ENCODE results near the gene RTP5.

The RTP5 gene

DNA sequence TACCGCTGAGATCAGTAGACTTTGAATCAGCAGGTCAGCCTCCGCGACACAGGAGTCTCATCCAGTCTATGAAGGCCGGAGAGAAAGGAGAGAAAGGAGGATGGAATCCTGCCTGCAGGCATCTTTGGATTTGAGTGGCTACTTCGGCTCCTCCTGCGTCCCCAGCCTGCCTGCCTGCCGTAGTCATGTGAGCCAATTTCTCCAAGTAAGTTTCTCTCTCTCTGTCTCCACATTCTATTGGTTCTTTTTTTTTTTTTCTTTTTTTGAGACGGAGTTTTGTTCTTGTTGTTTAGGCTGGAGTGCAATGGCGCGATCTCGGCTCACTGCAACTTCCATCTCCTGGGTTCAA is 27.5 kb upstream of the RTP5 start:
- DNase-seq (ENCODE audit: low read depth, low spot score): no peak
- no peak overlapping the region for H3K27ac ChIP-seq
- no peak for TF ChIP-seq FOXP2 (optimal IDR thresholded peaks at IDR 0.05; ENCODE audit: control extremely low read depth, extremely low read length, insufficient read depth)
- no peak for TF ChIP-seq POLR2AphosphoS5 (IDR thresholded peaks at IDR 0.05; ENCODE audit: borderline replicate concordance, low read depth, low read length)
- TF ChIP-seq EZH2 (IDR thresholded peaks at IDR 0.05): no peak
- H3K36me3 ChIP-seq (ENCODE audit: insufficient read depth, low read length): no peaks in the 10 kb centered on the region
- no peak overlapping the region for H3K9ac ChIP-seq (ENCODE audit: insufficient read length)
- no peak overlapping the region for H3K4me3 ChIP-seq
- H3K9me3 ChIP-seq (ENCODE audit: low read depth, low read length): no peaks in the 10 kb centered on the region

DNA sequence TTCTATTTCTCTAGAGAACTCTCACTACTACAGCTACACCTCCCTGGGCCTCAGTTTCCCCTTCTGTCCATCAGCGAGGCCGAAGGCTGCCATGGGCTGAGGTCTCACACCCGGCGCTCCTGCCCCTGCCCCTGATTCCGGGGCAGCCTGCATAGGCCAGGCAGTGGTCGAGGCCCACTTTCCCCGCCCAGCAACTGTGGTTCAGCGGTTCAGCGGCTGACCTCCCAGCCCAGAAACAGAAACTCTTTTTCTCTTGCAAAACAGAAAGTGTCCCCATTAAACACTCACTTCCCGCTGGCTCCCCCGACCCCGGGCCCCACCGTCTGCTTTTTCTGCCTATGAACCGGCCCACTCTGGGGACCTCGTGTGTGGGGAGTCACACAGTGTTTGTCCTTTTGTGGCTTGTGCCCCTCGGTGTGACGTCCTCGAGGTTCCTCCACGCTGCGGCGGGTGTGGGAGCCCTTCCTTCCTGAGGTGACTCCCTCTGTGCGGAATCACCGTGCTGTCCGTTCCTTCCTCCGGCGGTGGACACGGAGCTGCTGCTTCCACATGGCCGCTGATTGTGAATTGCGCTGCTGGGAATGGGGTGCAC is 26.8 kb upstream of the RTP5 start:
- Histone ChIP-seq H3K9me3 (ENCODE audit: low read depth, low read length) (no peaks in the 10 kb centered on the region), H3K4me3 (no peak overlapping the region), H3K27ac (no peak overlapping the region), H3K9ac (ENCODE audit: insufficient read length) (no peak overlapping the region), H3K36me3 (ENCODE audit: insufficient read depth, low read length) (no peaks in the 10 kb centered on the region)
- DNase-seq (ENCODE audit: low read depth, low spot score): no peak
- no peak for TF ChIP-seq EZH2 (IDR thresholded peaks at IDR 0.05)
- no peak for TF ChIP-seq FOXP2 (optimal IDR thresholded peaks at IDR 0.05; ENCODE audit: control extremely low read depth, extremely low read length, insufficient read depth)
- no peak for TF ChIP-seq POLR2AphosphoS5 (IDR thresholded peaks at IDR 0.05; ENCODE audit: borderline replicate concordance, low read depth, low read length)

DNA sequence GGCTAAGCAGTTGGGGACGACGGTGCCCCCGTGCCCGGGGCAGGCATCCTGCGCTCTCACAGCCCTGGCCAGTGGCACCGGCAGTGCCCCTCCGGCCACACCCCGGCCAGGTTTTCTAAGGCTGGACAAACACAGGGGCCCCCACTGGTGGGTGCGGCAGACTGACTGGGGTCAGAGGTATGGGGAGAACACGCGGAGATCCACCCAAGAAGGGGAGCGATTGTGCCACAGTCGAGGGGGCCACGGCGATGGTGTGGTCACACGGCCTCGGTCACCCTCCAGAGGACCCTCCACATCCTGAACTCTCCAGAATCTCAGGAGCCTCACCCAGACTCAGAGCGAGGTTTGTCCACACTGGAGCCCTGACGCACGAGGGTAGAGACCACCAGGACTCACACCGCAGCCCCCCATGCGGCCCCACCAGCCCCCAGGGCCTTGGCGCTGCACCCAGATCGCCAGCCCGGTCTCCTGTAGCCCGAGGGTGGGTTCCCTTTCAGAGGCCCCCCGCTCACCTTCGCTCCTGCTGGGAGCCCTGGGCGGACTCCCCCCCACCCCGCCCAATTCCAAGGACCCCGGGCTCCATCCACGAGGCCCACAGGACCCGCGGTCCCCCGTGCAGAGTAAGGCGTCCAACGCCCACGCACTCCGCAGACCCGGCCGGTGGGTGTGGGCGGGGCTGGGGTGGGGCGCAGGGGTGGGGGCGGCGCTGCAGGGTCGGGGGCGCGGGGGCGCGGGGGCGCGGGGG is 26.0 kb upstream of the RTP5 start:
- Histone ChIP-seq H3K9me3 (ENCODE audit: low read depth, low read length) (no peaks in the 10 kb centered on the region), H3K9ac (ENCODE audit: insufficient read length) (no peak overlapping the region), H3K27ac (no peak overlapping the region), H3K36me3 (ENCODE audit: insufficient read depth, low read length) (no peaks in the 10 kb centered on the region), H3K4me3 (no peak overlapping the region)
- TF ChIP-seq FOXP2 (optimal IDR thresholded peaks at IDR 0.05; ENCODE audit: control extremely low read depth, extremely low read length, insufficient read depth): no peak
- TF ChIP-seq POLR2AphosphoS5 (IDR thresholded peaks at IDR 0.05; ENCODE audit: borderline replicate concordance, low read depth, low read length): no peak
- TF ChIP-seq EZH2 (IDR thresholded peaks at IDR 0.05): no peak
- no peak for DNase-seq (ENCODE audit: low read depth, low spot score)

DNA sequence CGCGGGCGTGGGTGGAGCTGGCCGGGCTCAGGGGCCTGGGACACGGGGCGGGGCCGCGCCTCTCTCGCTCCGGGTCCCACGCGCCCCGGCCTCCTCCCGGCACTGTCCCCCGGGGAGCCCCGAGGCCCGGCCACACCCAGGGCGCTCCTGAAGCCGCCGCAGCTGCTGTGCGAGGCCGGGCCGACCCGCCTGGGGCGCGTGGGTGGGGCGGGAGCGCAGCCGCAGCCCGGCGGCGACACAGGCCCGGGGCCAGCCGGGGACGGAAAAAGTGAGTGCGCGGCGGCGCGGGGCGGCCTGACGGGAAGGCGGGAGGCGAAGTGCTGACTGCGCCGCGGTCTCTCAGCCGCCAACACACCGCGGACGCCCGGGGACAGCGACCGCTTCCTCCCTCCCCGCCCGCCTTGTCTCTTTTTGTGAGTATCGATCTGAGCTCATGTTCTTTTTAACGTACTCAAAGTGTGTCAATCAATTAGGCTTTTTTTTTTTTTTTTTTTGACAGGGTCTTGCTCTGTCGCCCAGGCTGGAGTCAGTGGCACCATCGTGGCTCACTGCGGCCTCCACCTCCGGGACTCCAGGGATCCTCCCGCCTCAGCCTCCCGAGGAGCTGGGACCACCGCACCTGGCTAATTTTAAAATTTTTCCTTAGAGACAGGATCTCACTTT is 25.3 kb upstream of the RTP5 start:
- H3K4me3 ChIP-seq: no peak overlapping the region
- H3K9ac ChIP-seq (ENCODE audit: insufficient read length): no peak overlapping the region
- no peaks in the 10 kb centered on the region for H3K36me3 ChIP-seq (ENCODE audit: insufficient read depth, low read length)
- no peak for DNase-seq (ENCODE audit: low read depth, low spot score)
- TF ChIP-seq FOXP2 (optimal IDR thresholded peaks at IDR 0.05; ENCODE audit: control extremely low read depth, extremely low read length, insufficient read depth) (no peak), EZH2 (IDR thresholded peaks at IDR 0.05) (no peak), POLR2AphosphoS5 (IDR thresholded peaks at IDR 0.05; ENCODE audit: borderline replicate concordance, low read depth, low read length) (no peak)
- no peaks in the 10 kb centered on the region for H3K9me3 ChIP-seq (ENCODE audit: low read depth, low read length)
- no peak overlapping the region for H3K27ac ChIP-seq

DNA sequence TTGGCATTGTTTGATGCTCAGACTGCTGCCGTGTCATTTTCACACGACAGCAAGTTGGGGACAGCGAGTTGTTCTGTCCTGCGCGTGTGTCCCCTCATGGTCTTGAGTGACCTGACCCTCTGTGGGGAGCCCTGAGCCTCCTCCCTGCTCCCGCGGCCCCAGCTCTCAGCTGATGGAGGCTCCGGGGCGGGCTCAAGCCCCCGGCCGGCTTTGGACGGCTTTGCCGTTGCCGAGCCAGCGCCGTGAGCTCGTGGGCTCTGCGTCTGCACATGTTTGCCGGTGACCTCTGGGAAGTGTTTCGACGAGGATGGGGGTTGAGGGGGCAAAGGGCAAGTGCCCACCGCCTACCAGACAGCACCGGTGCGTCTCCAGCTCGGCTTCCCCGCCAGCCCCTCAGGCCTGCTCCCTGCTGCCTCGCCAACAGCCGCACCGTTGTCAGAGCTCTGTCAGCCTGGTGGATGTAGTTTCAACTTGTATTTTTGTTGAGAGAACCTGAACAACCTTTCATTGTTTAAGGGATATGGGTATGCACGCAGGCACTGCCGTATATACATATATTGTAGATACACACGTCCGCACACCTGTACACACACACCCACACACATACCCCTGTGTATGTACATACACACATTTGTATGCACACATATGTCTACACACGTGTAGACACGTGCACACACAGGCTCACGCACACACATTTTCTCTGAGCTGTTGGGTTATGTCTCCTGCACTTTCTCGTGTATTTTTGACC is 24.5 kb upstream of the RTP5 start:
- TF ChIP-seq FOXP2 (optimal IDR thresholded peaks at IDR 0.05; ENCODE audit: control extremely low read depth, extremely low read length, insufficient read depth): no peak
- no peak for TF ChIP-seq EZH2 (IDR thresholded peaks at IDR 0.05)
- TF ChIP-seq POLR2AphosphoS5 (IDR thresholded peaks at IDR 0.05; ENCODE audit: borderline replicate concordance, low read depth, low read length): no peak
- H3K4me3 ChIP-seq: no peak overlapping the region
- no peak overlapping the region for H3K9ac ChIP-seq (ENCODE audit: insufficient read length)
- H3K27ac ChIP-seq: no peak overlapping the region
- no peaks in the 10 kb centered on the region for H3K9me3 ChIP-seq (ENCODE audit: low read depth, low read length)
- DNase-seq (ENCODE audit: low read depth, low spot score): no peak
- no peaks in the 10 kb centered on the region for H3K36me3 ChIP-seq (ENCODE audit: insufficient read depth, low read length)

DNA sequence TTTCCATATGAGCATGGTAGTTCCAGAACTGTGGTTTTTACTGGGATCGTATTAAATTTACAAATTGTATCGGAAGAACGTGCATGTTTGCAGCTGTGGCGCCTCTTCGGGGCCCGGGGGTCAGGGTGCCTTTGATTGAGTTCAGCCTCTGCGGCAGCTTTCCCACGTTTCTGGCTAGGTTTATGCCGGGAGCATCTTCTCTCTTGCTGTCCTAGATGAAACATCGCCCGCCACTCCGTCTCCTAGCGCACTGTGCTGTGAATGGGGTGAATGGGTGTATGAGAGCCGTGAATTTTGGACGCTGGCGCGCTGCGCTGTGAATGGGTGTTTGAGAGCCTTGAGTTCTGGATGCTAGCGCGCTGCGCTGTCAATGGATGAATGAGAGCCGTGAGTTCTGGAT is 23.1 kb upstream of the RTP5 start:
- TF ChIP-seq POLR2AphosphoS5 (IDR thresholded peaks at IDR 0.05; ENCODE audit: borderline replicate concordance, low read depth, low read length) (no peak), EZH2 (IDR thresholded peaks at IDR 0.05) (no peak), FOXP2 (optimal IDR thresholded peaks at IDR 0.05; ENCODE audit: control extremely low read depth, extremely low read length, insufficient read depth) (no peak)
- no peak overlapping the region for H3K4me3 ChIP-seq
- no peak for DNase-seq (ENCODE audit: low read depth, low spot score)
- no peaks in the 10 kb centered on the region for H3K9me3 ChIP-seq (ENCODE audit: low read depth, low read length)
- H3K36me3 ChIP-seq (ENCODE audit: insufficient read depth, low read length): no peaks in the 10 kb centered on the region
- no peak overlapping the region for H3K9ac ChIP-seq (ENCODE audit: insufficient read length)
- no peak overlapping the region for H3K27ac ChIP-seq

DNA sequence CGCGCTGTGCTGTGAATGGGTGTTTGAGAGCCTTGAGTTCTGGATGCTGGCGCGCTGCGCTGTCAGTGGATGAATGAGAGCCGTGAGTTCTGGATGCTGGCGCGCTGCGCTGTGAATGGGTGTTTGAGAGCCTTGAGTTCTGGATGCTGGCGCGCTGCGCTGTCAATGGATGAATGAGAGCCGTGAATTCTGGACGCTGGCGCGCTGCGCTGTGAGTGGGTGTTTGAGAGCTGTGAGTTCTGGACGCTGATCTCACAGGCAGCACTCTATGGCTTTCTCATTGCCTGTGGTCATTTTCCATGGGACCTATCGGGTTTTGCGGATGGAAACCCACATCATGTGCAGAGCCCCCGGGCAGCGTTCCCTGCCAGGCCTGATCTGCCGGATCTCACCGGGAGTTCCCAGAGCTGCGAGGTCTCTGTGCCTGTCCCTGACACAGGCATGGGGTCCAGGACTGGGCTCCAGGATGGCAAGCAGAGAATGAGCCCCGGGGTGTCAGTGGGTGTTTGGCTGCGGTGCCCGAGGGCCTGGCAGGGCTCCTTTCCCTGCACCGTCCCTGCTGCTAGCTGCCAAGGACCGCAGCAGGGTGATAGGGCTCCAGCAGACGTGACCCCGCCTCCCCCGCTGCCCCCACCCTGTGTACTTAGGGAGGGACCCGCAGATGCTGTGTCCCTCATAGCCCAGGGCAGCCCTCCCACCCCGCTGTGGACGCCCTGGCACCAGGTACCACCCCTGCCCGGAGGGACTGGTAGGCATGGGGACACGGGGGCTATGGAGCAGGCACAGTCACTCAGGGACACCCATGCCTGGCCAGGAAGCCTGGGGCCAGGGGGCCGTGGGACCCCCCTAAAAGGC is 20.5 kb upstream of the RTP5 start:
- no peaks in the 10 kb centered on the region for H3K9me3 ChIP-seq (ENCODE audit: low read depth, low read length)
- no peak for DNase-seq (ENCODE audit: low read depth, low spot score)
- H3K27ac ChIP-seq: no peak overlapping the region
- no peaks in the 10 kb centered on the region for H3K36me3 ChIP-seq (ENCODE audit: insufficient read depth, low read length)
- TF ChIP-seq FOXP2 (optimal IDR thresholded peaks at IDR 0.05; ENCODE audit: control extremely low read depth, extremely low read length, insufficient read depth) (no peak), POLR2AphosphoS5 (IDR thresholded peaks at IDR 0.05; ENCODE audit: borderline replicate concordance, low read depth, low read length) (no peak), EZH2 (IDR thresholded peaks at IDR 0.05) (no peak)
- no peak overlapping the region for H3K4me3 ChIP-seq
- H3K9ac ChIP-seq (ENCODE audit: insufficient read length): no peak overlapping the region

Measured in SK-N-MC (cell line).